IMR-90 (cell line): ENCODE data around the gene KCNJ10.

Experiments
- CTCF ChIP-seq: conservative IDR thresholded peaks from 2 replicates; pipeline ENCODE4 v1.5.1; 2012; ENCODE audit warnings: mild to moderate bottlenecking, low read depth, low read length, improper control_type of control experiment
- MXI1 ChIP-seq: IDR thresholded peaks from 2 replicates; pipeline ENCODE4 v1.6.1; 2012; ENCODE audit warnings: low read depth, mild to moderate bottlenecking, low read length, moderate library complexity, borderline replicate concordance
- RAD21 ChIP-seq: IDR thresholded peaks from 2 replicates; pipeline ENCODE4 v1.6.1; 2012; ENCODE audit warnings: low read length, improper control_type of control experiment
- RFX5 ChIP-seq: IDR thresholded peaks from 2 replicates; pipeline ENCODE4 v1.8.0; 2012; ENCODE audit warnings: low read depth, mild to moderate bottlenecking, low read length, moderate library complexity

- TF ChIP-seq CTCF (no peak), MXI1 (no peak), RAD21 (no peak), RFX5 (no peak)
These were observed 117.0 kb downstream of the KCNJ10 start for GRCh38 chr1:159952932-159953331.
